ENCODE results near the gene TENM4. TPM values are rescaled to one million over a fixed set of nuclear protein-coding genes. Genes with fewer than 3 reads are reported as not detected.

The TENM4 gene
- total RNA-seq, 1 experiment from 2014 or later, result 25.0 TPM

DNA sequence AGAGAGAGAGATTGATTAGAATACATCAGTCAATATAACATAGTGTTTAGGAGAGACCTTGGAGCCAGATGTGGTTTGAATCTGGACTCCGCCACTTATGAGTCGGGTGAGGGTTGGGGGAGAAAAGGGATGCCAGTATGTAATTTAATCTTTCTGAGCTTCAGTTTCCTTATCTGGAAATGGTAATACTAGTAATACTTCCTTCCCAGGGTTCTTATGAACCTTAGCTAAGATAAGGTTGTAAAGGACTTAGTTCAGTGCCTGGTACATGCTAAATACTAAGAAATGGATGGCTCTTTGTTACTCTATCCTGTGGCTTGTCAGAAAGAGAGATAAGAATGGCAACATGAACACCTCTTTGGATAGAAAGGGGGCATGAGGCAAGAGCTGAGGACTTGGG is 640.1 kb downstream of the TENM4 start (continued):
- TF ChIP-seq, protein P1, sequence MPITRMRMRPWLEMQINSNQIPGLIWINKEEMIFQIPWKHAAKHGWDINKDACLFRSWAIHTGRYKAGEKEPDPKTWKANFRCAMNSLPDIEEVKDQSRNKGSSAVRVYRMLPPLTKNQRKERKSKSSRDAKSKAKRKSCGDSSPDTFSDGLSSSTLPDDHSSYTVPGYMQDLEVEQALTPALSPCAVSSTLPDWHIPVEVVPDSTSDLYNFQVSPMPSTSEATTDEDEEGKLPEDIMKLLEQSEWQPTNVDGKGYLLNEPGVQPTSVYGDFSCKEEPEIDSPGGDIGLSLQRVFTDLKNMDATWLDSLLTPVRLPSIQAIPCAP (CRISPR knock-in tag; IDR thresholded peaks at IDR 0.05), result no peak

DNA sequence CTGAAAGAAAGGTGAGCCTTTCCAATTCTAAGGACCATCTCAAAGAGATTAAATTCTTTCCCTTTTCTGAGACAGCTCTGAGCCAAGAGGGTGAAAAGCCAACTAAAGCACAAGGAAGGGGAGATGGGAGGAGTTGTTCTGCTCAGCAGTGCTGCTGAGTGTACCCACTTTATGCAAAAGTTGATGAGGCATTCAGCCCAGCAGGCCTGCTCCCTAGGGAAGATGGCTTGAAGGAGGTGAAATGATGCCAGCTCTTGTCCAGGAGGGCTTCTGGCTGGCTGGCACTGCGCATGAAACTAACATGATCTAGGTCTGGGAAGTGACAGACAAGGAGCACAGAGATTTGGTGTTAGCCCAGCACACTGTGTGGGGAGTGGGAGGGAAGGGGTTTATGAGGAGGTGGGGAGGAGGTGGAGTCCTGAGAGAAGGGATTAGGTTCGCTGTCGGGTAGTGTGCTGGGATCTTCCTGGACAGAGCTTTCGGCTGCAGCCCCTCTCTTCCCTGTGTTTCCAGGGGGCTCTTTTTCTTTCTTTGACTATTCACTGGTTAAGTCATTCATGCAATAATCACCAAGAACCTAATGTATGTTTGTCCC is 640.6 kb downstream of the TENM4 start:
- CTCF ChIA-PET, result interaction anchor here (0.8 to 7.2 kb wide), 9 partner anchors 9 to 256 kb away, joined by 3 to 79 read pairs (median 5); no protein-coding TSS in a partner anchor
- no peak overlapping the region for H3K4me3 Mint-ChIP-seq
- POLR2A ChIA-PET, result interaction anchor here (0.7 kb wide), 1 partner anchor 69 kb away, joined by 3 read pairs; no protein-coding TSS in a partner anchor
- DNase-seq (ENCODE audit: low spot score) (no peak), ATAC-seq (peak; percentile 27)
- TF ChIP-seq, protein P2, sequence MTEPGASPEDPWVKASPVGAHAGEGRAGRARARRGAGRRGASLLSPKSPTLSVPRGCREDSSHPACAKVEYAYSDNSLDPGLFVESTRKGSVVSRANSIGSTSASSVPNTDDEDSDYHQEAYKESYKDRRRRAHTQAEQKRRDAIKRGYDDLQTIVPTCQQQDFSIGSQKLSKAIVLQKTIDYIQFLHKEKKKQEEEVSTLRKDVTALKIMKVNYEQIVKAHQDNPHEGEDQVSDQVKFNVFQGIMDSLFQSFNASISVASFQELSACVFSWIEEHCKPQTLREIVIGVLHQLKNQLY (CRISPR knock-in tag; IDR thresholded peaks at IDR 0.05), result no peak
- no peak for TF ChIP-seq ZBTB21 (CRISPR knock-in tag; IDR thresholded peaks at IDR 0.05; ENCODE audit: borderline replicate concordance)
- no peak for TF ChIP-seq CBFB (CRISPR knock-in tag; IDR thresholded peaks at IDR 0.05; ENCODE audit: low read depth)
- TF ChIP-seq ELF4 (CRISPR knock-in tag; IDR thresholded peaks at IDR 0.05; ENCODE audit: low read depth), result no peak
- TF ChIP-seq, protein P3, sequence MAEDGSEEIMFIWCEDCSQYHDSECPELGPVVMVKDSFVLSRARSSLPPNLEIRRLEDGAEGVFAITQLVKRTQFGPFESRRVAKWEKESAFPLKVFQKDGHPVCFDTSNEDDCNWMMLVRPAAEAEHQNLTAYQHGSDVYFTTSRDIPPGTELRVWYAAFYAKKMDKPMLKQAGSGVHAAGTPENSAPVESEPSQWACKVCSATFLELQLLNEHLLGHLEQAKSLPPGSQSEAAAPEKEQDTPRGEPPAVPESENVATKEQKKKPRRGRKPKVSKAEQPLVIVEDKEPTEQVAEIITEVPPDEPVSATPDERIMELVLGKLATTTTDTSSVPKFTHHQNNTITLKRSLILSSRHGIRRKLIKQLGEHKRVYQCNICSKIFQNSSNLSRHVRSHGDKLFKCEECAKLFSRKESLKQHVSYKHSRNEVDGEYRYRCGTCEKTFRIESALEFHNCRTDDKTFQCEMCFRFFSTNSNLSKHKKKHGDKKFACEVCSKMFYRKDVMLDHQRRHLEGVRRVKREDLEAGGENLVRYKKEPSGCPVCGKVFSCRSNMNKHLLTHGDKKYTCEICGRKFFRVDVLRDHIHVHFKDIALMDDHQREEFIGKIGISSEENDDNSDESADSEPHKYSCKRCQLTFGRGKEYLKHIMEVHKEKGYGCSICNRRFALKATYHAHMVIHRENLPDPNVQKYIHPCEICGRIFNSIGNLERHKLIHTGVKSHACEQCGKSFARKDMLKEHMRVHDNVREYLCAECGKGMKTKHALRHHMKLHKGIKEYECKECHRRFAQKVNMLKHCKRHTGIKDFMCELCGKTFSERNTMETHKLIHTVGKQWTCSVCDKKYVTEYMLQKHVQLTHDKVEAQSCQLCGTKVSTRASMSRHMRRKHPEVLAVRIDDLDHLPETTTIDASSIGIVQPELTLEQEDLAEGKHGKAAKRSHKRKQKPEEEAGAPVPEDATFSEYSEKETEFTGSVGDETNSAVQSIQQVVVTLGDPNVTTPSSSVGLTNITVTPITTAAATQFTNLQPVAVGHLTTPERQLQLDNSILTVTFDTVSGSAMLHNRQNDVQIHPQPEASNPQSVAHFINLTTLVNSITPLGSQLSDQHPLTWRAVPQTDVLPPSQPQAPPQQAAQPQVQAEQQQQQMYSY (CRISPR knock-in tag; IDR thresholded peaks at IDR 0.05), result no peak
- TF ChIP-seq, protein P4, sequence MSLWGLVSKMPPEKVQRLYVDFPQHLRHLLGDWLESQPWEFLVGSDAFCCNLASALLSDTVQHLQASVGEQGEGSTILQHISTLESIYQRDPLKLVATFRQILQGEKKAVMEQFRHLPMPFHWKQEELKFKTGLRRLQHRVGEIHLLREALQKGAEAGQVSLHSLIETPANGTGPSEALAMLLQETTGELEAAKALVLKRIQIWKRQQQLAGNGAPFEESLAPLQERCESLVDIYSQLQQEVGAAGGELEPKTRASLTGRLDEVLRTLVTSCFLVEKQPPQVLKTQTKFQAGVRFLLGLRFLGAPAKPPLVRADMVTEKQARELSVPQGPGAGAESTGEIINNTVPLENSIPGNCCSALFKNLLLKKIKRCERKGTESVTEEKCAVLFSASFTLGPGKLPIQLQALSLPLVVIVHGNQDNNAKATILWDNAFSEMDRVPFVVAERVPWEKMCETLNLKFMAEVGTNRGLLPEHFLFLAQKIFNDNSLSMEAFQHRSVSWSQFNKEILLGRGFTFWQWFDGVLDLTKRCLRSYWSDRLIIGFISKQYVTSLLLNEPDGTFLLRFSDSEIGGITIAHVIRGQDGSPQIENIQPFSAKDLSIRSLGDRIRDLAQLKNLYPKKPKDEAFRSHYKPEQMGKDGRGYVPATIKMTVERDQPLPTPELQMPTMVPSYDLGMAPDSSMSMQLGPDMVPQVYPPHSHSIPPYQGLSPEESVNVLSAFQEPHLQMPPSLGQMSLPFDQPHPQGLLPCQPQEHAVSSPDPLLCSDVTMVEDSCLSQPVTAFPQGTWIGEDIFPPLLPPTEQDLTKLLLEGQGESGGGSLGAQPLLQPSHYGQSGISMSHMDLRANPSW (CRISPR knock-in tag; conservative IDR thresholded peaks at IDR 0.05; ENCODE audit: low read depth), result no peak
- TF ChIP-seq, protein P5, sequence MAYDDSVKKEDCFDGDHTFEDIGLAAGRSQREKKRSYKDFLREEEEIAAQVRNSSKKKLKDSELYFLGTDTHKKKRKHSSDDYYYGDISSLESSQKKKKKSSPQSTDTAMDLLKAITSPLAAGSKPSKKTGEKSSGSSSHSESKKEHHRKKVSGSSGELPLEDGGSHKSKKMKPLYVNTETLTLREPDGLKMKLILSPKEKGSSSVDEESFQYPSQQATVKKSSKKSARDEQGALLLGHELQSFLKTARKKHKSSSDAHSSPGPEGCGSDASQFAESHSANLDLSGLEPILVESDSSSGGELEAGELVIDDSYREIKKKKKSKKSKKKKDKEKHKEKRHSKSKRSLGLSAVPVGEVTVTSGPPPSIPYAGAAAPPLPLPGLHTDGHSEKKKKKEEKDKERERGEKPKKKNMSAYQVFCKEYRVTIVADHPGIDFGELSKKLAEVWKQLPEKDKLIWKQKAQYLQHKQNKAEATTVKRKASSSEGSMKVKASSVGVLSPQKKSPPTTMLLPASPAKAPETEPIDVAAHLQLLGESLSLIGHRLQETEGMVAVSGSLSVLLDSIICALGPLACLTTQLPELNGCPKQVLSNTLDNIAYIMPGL (CRISPR knock-in tag; IDR thresholded peaks at IDR 0.05), result no peak
- TF ChIP-seq FOXJ3 (CRISPR knock-in tag; IDR thresholded peaks at IDR 0.05; ENCODE audit: borderline replicate concordance), result no peak
- peaks cover 28% of the 10 kb centered on the region for H3K4me1 Mint-ChIP-seq
- no peak overlapping the region for H3K27ac Mint-ChIP-seq
- H3K36me3 Mint-ChIP-seq, result no peaks in the 10 kb centered on the region
- H3K9me3 Mint-ChIP-seq, result no peaks in the 10 kb centered on the region
- no peaks in the 10 kb centered on the region for H3K27me3 Mint-ChIP-seq (ENCODE audit: low read depth)

DNA sequence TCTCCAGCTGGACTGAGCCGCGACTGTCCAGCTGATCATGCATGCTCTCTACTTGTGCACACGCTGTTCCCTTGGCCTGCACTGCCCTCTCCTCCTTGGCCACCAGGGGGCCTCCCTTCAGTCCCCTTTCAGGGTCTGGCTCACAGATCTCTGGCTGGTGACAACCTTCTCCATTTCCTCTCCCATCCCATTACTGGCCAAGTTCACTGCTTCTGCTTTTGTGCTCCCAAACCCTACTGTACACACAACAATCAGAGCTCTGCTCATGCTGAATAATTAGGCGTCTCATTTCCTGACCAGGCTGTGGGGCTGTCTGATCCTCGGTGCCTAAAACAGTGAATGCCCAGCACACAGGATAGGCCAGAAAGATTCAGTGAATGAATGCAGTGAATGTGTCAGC is 642.2 kb downstream of the TENM4 start:
- no peak for TF ChIP-seq ZBTB21 (CRISPR knock-in tag; IDR thresholded peaks at IDR 0.05; ENCODE audit: borderline replicate concordance)
- TF ChIP-seq, protein P6, sequence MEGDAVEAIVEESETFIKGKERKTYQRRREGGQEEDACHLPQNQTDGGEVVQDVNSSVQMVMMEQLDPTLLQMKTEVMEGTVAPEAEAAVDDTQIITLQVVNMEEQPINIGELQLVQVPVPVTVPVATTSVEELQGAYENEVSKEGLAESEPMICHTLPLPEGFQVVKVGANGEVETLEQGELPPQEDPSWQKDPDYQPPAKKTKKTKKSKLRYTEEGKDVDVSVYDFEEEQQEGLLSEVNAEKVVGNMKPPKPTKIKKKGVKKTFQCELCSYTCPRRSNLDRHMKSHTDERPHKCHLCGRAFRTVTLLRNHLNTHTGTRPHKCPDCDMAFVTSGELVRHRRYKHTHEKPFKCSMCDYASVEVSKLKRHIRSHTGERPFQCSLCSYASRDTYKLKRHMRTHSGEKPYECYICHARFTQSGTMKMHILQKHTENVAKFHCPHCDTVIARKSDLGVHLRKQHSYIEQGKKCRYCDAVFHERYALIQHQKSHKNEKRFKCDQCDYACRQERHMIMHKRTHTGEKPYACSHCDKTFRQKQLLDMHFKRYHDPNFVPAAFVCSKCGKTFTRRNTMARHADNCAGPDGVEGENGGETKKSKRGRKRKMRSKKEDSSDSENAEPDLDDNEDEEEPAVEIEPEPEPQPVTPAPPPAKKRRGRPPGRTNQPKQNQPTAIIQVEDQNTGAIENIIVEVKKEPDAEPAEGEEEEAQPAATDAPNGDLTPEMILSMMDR (IDR thresholded peaks at IDR 0.05), result peak; percentile 93
- TF ChIP-seq, protein P1 (CRISPR knock-in tag; IDR thresholded peaks at IDR 0.05), result no peak
- TF ChIP-seq, protein P7, sequence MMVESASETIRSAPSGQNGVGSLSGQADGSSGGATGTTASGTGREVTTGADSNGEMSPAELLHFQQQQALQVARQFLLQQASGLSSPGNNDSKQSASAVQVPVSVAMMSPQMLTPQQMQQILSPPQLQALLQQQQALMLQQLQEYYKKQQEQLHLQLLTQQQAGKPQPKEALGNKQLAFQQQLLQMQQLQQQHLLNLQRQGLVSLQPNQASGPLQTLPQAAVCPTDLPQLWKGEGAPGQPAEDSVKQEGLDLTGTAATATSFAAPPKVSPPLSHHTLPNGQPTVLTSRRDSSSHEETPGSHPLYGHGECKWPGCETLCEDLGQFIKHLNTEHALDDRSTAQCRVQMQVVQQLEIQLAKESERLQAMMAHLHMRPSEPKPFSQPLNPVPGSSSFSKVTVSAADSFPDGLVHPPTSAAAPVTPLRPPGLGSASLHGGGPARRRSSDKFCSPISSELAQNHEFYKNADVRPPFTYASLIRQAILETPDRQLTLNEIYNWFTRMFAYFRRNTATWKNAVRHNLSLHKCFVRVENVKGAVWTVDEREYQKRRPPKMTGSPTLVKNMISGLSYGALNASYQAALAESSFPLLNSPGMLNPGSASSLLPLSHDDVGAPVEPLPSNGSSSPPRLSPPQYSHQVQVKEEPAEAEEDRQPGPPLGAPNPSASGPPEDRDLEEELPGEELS (CRISPR knock-in tag; IDR thresholded peaks at IDR 0.05), result no peak
- TF ChIP-seq ZNF423 (CRISPR knock-in tag; IDR thresholded peaks at IDR 0.05), result no peak
- no peak for TF ChIP-seq NFE2L1 (CRISPR knock-in tag; IDR thresholded peaks at IDR 0.05)
- POLR2A ChIA-PET, result no interaction called here
- peaks cover 28% of the 10 kb centered on the region for H3K4me1 Mint-ChIP-seq
- ATAC-seq, result peak; percentile 90
- peak; percentile 82 for DNase-seq (ENCODE audit: low spot score)
- no peaks in the 10 kb centered on the region for H3K27me3 Mint-ChIP-seq (ENCODE audit: low read depth)
- no peak overlapping the region for H3K27ac Mint-ChIP-seq
- H3K4me3 Mint-ChIP-seq, result no peak overlapping the region
- H3K36me3 Mint-ChIP-seq, result no peaks in the 10 kb centered on the region
- no peaks in the 10 kb centered on the region for H3K9me3 Mint-ChIP-seq
- CTCF ChIA-PET, result interaction anchor here (0.5 to 7.2 kb wide), 31 partner anchors 10 to 649 kb away, joined by 3 to 79 read pairs (median 4); no protein-coding TSS in a partner anchor

Measured in WTC11 (cell line).